Glutamatergic neuron (in vitro differentiated cells): Measurements from ENCODE around the gene PPFIA1. TPM values are rescaled to one million over a fixed set of nuclear protein-coding genes. Genes with fewer than 3 reads are reported as not detected.
"Not testable (repeated sequence)": the region's sequence is repeated elsewhere in the genome, so short reads cannot be mapped to it uniquely, and the experiment has no call there.

Experiments used
- DNase-seq: peaks from one replicate; pipeline ENCODE4 v3.0.0; 2022
- H3K27ac Mint-ChIP-seq: one replicate; pipeline ENCODE4 v1.8.0; 2020; ENCODE audit warnings: mild to moderate bottlenecking, mixed read lengths, inconsistent platforms; ENCODE audit not compliant: unreplicated experiment
- H3K27me3 Mint-ChIP-seq: one replicate; pipeline ENCODE4 v1.8.0; 2020; ENCODE audit warnings: mild to moderate bottlenecking, moderate library complexity, mixed read lengths, inconsistent platforms; ENCODE audit not compliant: unreplicated experiment
- H3K36me3 Mint-ChIP-seq: one replicate; pipeline ENCODE4 v1.8.0; 2020; ENCODE audit warnings: mild to moderate bottlenecking, mixed read lengths, inconsistent platforms; ENCODE audit not compliant: unreplicated experiment
- H3K4me1 Mint-ChIP-seq: one replicate; pipeline ENCODE4 v1.8.0; 2020; ENCODE audit warnings: mild to moderate bottlenecking, low read depth, mixed read lengths, inconsistent platforms; ENCODE audit not compliant: unreplicated experiment
- H3K4me3 Mint-ChIP-seq: one replicate; pipeline ENCODE4 v1.8.0; 2020; ENCODE audit warnings: mild to moderate bottlenecking, mixed read lengths, inconsistent platforms; ENCODE audit not compliant: unreplicated experiment
- H3K9me3 Mint-ChIP-seq: one replicate; pipeline ENCODE4 v1.8.0; 2020; ENCODE audit warnings: mild to moderate bottlenecking, moderate library complexity, mixed read lengths, inconsistent platforms; ENCODE audit not compliant: unreplicated experiment
- CTCF ChIP-seq: fragments of 200-600 bp; sonication (generic); IDR thresholded peaks from one replicate; pipeline ENCODE4 v1.5.0; 2021; ENCODE audit not compliant: partially characterized antibody, unreplicated experiment
- total RNA-seq: library from RNA; stranded (reverse); fragmentation: NEBNext Ultra II Directional; extraction: Animal tissue kit (Norgen Biotek cat#: 25700); gene quantifications from one replicate; pipeline ENCODE4 v1.2.1, GENCODE V29; 2021; ENCODE audit not compliant: unreplicated experiment

The PPFIA1 gene
- total RNA-seq, 1 donor from 2014 or later, result 98.6 TPM

- TF ChIP-seq CTCF, result no peak
- Mint-ChIP-seq H3K4me1 (peaks cover 10% of the 10 kb centered on the region), H3K36me3 (no peaks in the 10 kb centered on the region), H3K4me3 (no peak overlapping the region), H3K27me3 (peaks cover 4% of the 10 kb centered on the region), H3K9me3 (peaks cover 2% of the 10 kb centered on the region), H3K27ac (no peak overlapping the region)
- DNase-seq, result peak; percentile 27
Observed at GRCh38 chr11:70251659-70252321, 18.7 kb upstream of the PPFIA1 start.

- Mint-ChIP-seq H3K36me3 (no peaks in the 10 kb centered on the region), H3K27me3 (peaks cover 1% of the 10 kb centered on the region), H3K9me3 (peaks cover 2% of the 10 kb centered on the region), H3K27ac (no peak overlapping the region), H3K4me1 (peaks cover 10% of the 10 kb centered on the region), H3K4me3 (no peak overlapping the region)
- DNase-seq, result no peak
- TF ChIP-seq CTCF, result no peak
Observed at GRCh38 chr11:70252844-70253243, 17.6 kb upstream of the PPFIA1 start.

GRCh38 chr11:70255477-70256116, 14.9 kb upstream of the PPFIA1 start:
- peaks cover 10% of the 10 kb centered on the region for H3K4me1 Mint-ChIP-seq
- peaks cover 2% of the 10 kb centered on the region for H3K9me3 Mint-ChIP-seq
- H3K4me3 Mint-ChIP-seq, result no peak overlapping the region
- no peak for TF ChIP-seq CTCF
- H3K27me3 Mint-ChIP-seq, result peaks cover 1% of the 10 kb centered on the region
- no peak overlapping the region for H3K27ac Mint-ChIP-seq
- DNase-seq, result no peak
- no peaks in the 10 kb centered on the region for H3K36me3 Mint-ChIP-seq

GRCh38 chr11:70259077-70259476, 11.4 kb upstream of the PPFIA1 start:
- H3K4me3 Mint-ChIP-seq, H3K9me3 Mint-ChIP-seq, DNase-seq, H3K27me3 Mint-ChIP-seq, H3K36me3 Mint-ChIP-seq, H3K27ac Mint-ChIP-seq, H3K4me1 Mint-ChIP-seq: not testable (repeated sequence)

GRCh38 chr11:70262951-70263350, 7.5 kb upstream of the PPFIA1 start:
- TF ChIP-seq CTCF, result no peak
- no peak for DNase-seq
- no peaks in the 10 kb centered on the region for H3K27me3 Mint-ChIP-seq
- no peaks in the 10 kb centered on the region for H3K36me3 Mint-ChIP-seq
- H3K27ac Mint-ChIP-seq, result no peak overlapping the region
- H3K9me3 Mint-ChIP-seq, result no peaks in the 10 kb centered on the region
- no peak overlapping the region for H3K4me3 Mint-ChIP-seq
- H3K4me1 Mint-ChIP-seq, result no peaks in the 10 kb centered on the region
